Tibial artery (tissue), 4 donors: ENCODE data around the gene SFMBT2.
"Not testable (repeated sequence)": the region's sequence is repeated elsewhere in the genome, so short reads cannot be mapped to it uniquely, and the experiment has no call there.

Experiments used
- DNase-seq, 2 donors: peaks; one replicate each; pipeline ENCODE4 v3.0.0-alpha.2; 2019
- H3K27ac ChIP-seq, 2 donors: fragments of 200-600 bp; sonication (generic) in 1 of 2; 1 replicate in 1 of 2; 2 replicates in 1 of 2; pipeline ENCODE4 v1.5.1; 2018 to 2019; ENCODE audit warnings: mild to moderate bottlenecking in 1 of 2
- H3K27me3 ChIP-seq, 2 donors: fragments of 200-600 bp; sonication (generic) in 1 of 2; one replicate each; pipeline versions ENCODE4 v1.5.1 to v1.6.0; 2016 to 2019
- H3K36me3 ChIP-seq, 3 donors: fragments of 200-600 bp; sonication (generic) in 2 of 3; one replicate each; pipeline ENCODE4 v1.5.1; 2016 to 2019; ENCODE audit warnings: mild to moderate bottlenecking in 2 of 3
- H3K4me1 ChIP-seq, 4 donors: fragments of 200-600 bp; sonication (generic) in 2 of 4; 1 replicate in 3 of 4; 2 replicates in 1 of 4; pipeline ENCODE4 v1.5.1; 2016 to 2019
- H3K4me3 ChIP-seq, 2 donors: fragments of 200-600 bp; sonication (generic) in 1 of 2; 1 replicate in 1 of 2; 2 replicates in 1 of 2; pipeline ENCODE4 v1.5.1; 2018 to 2019; ENCODE audit warnings: mild to moderate bottlenecking in 2 of 2
- H3K9me3 ChIP-seq, 3 donors: fragments of 200-600 bp; sonication (generic) in 1 of 3; one replicate each; pipeline ENCODE4 v1.5.1; 2016 to 2019
- intact Hi-C: fragments of 100-400 bp; cut with DNase I; formaldehyde crosslinking; loops from one replicate; pipeline ENCODE4 v1.15.0; 2023; ENCODE audit warnings: low total_unique reads
- TF ChIP-seq, protein P1 (sequence below), 2 experiments: fragments of 200-600 bp in 1 of 2; fragments of 450-650 bp in 1 of 2; IDR thresholded peaks; one replicate each; pipeline ENCODE4 v1.5.1; 2017 to 2019; ENCODE audit warnings: antibody characterized with exemption in 2 of 2, mild to moderate bottlenecking in 1 of 2, moderate library complexity in 1 of 2

Gene SFMBT2

GRCh38 chr10:7399533-7399932 is 11.3 kb downstream of the SFMBT2 start:
- DNase-seq, result no peak
- Histone ChIP-seq H3K27me3 (peaks cover 0 to 5% of the 10 kb centered on the region in 2 donors), H3K36me3 (no peaks in the 10 kb centered on the region), H3K4me1 (no peaks in the 10 kb centered on the region), H3K27ac (no peak overlapping the region), H3K4me3 (no peak overlapping the region), H3K9me3 (no peaks in the 10 kb centered on the region)
- TF ChIP-seq, protein P1, sequence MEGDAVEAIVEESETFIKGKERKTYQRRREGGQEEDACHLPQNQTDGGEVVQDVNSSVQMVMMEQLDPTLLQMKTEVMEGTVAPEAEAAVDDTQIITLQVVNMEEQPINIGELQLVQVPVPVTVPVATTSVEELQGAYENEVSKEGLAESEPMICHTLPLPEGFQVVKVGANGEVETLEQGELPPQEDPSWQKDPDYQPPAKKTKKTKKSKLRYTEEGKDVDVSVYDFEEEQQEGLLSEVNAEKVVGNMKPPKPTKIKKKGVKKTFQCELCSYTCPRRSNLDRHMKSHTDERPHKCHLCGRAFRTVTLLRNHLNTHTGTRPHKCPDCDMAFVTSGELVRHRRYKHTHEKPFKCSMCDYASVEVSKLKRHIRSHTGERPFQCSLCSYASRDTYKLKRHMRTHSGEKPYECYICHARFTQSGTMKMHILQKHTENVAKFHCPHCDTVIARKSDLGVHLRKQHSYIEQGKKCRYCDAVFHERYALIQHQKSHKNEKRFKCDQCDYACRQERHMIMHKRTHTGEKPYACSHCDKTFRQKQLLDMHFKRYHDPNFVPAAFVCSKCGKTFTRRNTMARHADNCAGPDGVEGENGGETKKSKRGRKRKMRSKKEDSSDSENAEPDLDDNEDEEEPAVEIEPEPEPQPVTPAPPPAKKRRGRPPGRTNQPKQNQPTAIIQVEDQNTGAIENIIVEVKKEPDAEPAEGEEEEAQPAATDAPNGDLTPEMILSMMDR (IDR thresholded peaks at IDR 0.05), result no peak
- intact Hi-C loops, result no loop called here

DNA sequence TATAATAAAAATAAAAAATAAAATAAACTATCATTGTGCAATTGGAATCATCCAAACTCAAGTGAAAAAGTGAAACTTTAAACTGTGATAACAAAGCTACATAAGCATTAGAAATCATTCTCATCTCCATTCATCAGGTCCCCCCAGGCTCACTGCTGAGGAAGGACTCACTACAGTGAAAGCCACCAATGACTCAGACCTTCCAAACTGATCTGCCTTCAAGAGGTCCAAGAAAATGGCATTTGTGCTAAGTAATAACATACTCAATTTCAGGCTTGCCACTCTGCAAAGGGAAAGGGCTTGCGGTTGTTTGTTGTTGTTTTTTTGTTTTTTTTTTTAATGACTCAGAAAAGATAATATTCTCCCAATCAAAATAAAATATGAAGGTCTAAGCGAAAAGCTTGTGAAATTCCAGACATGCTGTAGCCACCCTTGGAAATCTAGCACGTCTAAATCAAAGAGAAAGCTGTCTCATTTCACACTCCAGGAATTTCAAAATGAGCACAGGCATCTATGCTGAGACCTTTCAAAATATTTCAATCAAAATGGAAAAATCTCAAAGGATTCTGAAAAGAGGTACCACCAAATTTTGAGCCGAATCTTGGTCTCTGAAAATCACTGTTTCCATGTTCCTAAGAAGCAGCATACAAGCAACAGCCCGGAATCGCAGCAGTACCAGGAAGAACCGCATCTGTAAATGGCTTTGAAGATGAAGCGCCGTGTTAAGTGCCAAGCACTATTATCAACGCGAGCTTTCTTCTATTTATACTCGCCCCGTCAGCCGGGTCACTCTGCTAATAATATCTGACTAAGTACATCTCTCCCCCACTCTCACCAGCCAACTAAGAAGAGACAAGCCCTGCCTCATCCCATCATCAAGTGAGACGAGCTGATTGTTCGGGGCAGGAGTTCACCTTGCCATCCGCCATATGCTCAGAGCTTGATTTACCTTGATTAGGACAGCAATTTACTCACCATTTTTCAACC is 13.5 kb downstream of the SFMBT2 start:
- no peaks in the 10 kb centered on the region for H3K36me3 ChIP-seq
- TF ChIP-seq, protein P1 (IDR thresholded peaks at IDR 0.05), result no peak
- H3K9me3 ChIP-seq, result no peaks in the 10 kb centered on the region
- H3K27ac ChIP-seq, result no peak overlapping the region
- no peaks in the 10 kb centered on the region for H3K4me1 ChIP-seq
- peaks cover 0 to 5% of the 10 kb centered on the region in 2 donors for H3K27me3 ChIP-seq
- DNase-seq, result no peak
- no peak overlapping the region for H3K4me3 ChIP-seq
- intact Hi-C loops, result no loop called here

- intact Hi-C loops, result not testable (repeated sequence)
These were observed 18.5 kb downstream of the SFMBT2 start for GRCh38 chr10:7392301-7392700.

GRCh38 chr10:7391748-7392147 is 19.1 kb downstream of the SFMBT2 start:
- Histone ChIP-seq H3K4me3 (no peak overlapping the region), H3K36me3 (no peaks in the 10 kb centered on the region), H3K9me3 (no peaks in the 10 kb centered on the region), H3K27me3 (no peaks in the 10 kb centered on the region), H3K27ac (no peak overlapping the region), H3K4me1 (no peaks in the 10 kb centered on the region)
- TF ChIP-seq, protein P1 (IDR thresholded peaks at IDR 0.05), result no peak
- intact Hi-C loops, result no loop called here
- no peak for DNase-seq

More at GRCh38 chr10:7392301-7392700, 18.5 kb downstream of the SFMBT2 start:
- not testable (repeated sequence) for H3K27ac ChIP-seq, H3K36me3 ChIP-seq, H3K4me1 ChIP-seq, H3K4me3 ChIP-seq, DNase-seq, H3K9me3 ChIP-seq, H3K27me3 ChIP-seq

- H3K36me3 ChIP-seq, H3K4me1 ChIP-seq, intact Hi-C loops, DNase-seq, H3K4me3 ChIP-seq, H3K9me3 ChIP-seq, H3K27ac ChIP-seq, H3K27me3 ChIP-seq: not testable (repeated sequence)
These were observed 20.1 kb downstream of the SFMBT2 start for GRCh38 chr10:7390689-7391110.

- no peak for DNase-seq
- intact Hi-C loops, result no loop called here
- no peaks in the 10 kb centered on the region for H3K27me3 ChIP-seq
- no peak overlapping the region for H3K27ac ChIP-seq
- TF ChIP-seq, protein P1 (IDR thresholded peaks at IDR 0.05), result no peak
- no peaks in the 10 kb centered on the region for H3K4me1 ChIP-seq
- no peaks in the 10 kb centered on the region for H3K36me3 ChIP-seq
- no peak overlapping the region for H3K4me3 ChIP-seq
- no peaks in the 10 kb centered on the region for H3K9me3 ChIP-seq
These were observed 21.0 kb downstream of the SFMBT2 start for GRCh38 chr10:7389844-7390243.
